ENCODE measurements around the gene ABCA7.

- no peak for TF ChIP-seq CTCF (IDR thresholded peaks at IDR 0.05)
- no peak for TF ChIP-seq POLR2A (IDR thresholded peaks at IDR 0.05)
Measured at GRCh38 chr19:1018932-1019615, 20.8 kb upstream of the ABCA7 start.
